ENCODE results near the gene KRTAP4-2.
A peak's percentile ranks its signal among the peaks of the same experiment; 100 is the strongest.
"Not testable (repeated sequence)": the region's sequence is repeated elsewhere in the genome, so short reads cannot be mapped to it uniquely, and the experiment has no call there.

KRTAP4-2 gene

DNA sequence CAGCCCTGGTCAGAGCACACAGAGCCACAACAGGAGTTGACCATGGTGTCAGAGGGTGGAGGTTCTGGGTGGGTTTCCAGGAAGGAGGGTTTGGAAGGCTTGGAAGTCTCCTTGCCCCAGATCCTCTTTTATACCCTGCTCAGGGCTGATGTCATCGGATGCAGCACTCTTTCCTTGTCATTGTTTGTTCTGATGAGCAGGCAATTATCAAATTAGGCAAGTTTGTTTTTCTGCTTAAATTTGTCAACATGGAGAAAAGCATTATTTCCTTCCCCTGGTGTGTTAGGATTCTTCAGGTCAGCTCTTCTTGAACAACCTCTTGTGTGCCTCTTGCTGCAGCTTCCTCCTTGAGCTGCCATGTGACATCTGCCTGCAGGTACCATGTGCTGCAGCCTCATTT lies 17.4 kb downstream of the KRTAP4-2 start, which contains the start of gene KRTAP4-4:
Gene KRTAP4-4, minus strand, starts transcription at position 101 of the 400 bp plus-strand sequence. Its CDS starts 57 bp downstream, at position 44.
- DNase-seq, result no peak

DNA sequence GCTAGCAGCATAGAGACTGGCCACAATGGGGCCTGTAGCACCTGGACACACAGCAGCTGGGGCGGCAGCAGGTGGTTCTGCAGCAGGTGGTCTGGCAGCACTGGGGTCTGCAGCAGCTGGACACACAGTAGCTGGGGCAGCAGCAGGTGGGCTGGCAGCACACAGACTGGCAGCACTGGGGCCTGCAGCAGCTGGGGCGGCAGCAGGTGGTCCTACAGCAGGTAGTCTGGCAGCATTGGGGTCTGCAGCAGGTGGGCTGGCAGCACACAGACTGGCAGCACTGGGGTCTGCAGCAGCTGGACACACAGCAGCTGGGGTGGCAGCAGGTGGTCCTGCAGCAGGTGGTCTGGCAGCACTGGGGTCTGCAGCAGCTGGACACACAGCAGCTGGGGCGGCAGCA lies 17.8 kb downstream of the KRTAP4-2 start:
- not testable (repeated sequence) for DNase-seq

GRCh38 chr17:41153856-41154255 lies 24.2 kb downstream of the KRTAP4-2 start:
- DNase-seq, result peak; percentile 67

GRCh38 chr17:41151525-41151924 lies 26.5 kb downstream of the KRTAP4-2 start:
- DNase-seq, result no peak

GRCh38 chr17:41150026-41150425 lies 28.0 kb downstream of the KRTAP4-2 start:
- DNase-seq, result no peak

- DNase-seq, result no peak
These were observed 28.4 kb downstream of the KRTAP4-2 start, which contains the start of gene KRTAP4-5 for GRCh38 chr17:41149652-41149985. KRTAP4-5 (minus strand) TSS chr17:41149825; CDS start chr17:41149767, 58 bp downstream.

DNA sequence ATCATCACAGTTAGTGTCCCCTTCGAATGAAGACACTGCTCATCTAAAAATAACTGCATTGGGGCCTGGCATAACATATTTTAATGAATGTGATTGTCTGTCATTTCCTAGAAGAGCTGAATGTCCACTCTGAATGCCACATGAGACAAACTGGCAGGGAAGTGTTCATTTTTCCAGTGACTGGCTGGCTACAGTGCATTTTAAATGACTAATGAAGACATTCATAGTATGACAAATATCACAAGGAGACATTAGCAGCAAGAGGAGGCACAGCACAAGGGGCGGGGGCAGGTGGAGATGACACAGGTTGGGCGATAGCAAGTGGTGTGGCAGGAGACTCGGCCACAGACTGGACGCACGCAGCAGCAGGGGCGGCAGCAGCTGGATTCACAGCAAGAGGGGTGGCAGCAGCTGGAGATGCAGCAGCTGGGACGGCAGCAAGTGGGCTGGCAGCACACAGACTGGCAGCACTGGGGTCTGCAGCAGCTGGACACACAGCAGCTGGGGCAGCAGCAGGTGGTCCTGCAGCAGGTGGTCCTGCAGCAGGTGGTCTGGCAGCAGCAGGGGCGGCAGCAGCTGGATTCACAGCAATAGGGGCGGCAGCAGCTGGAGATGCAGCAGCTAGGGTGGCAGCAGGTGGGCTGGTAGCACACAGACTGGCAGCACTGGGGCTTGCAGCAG lies 28.9 kb downstream of the KRTAP4-2 start:
- not testable (repeated sequence) for DNase-seq

DNA sequence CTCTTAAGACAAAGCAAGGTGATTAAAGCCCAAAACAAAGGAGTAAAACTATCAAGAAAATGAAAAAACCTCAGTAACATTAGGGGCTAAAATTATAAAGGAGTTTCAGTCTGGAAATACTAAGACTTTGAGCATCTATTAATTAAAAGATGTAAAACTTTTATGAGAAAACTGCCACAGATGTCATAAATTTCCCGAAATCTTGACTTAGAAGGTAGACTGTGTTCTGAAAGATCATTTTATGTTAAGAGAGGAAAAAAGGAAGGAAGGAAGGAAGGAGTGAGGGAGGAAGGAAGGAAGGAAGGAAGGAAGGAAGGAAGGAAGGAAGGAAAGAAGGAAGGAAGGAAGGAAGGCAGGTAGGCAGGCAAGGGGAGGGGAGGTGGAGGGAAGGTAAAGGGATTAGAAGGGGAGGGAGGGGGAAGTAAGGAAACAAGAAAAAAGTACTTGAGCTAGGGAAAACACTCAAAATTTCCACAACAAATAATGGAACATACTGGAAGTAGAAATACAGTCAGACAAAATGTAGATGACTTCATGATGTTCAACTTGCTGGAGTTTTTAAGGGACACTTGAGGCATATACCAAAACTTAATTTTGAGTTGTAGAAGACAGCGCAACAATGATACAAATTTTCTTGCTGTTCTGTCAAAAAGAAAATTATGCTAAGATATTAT lies 30.4 kb downstream of the KRTAP4-2 start:
- no peak for DNase-seq

GRCh38 chr17:41145261-41145660 lies 32.8 kb downstream of the KRTAP4-2 start:
- DNase-seq, result no peak

DNA sequence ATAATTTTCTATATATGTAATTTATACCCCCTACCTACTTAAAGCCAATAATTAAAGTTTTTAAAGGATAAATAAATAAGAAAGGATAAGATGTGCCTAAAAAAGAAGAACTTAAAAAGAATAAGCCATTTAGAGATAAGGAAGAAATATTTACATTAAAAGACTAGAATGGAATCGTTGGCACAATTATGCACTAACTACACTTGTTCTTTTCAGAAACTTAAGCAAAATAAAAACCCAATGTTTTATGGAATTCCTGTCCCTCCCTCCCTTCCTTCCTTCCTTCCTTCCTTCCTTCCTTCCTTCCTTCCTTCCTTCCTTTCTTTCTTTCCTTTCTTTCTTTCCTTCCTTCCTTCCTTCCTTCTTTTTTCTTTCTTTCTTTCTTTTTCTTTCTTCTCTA lies 33.2 kb downstream of the KRTAP4-2 start:
- DNase-seq, result no peak

DNA sequence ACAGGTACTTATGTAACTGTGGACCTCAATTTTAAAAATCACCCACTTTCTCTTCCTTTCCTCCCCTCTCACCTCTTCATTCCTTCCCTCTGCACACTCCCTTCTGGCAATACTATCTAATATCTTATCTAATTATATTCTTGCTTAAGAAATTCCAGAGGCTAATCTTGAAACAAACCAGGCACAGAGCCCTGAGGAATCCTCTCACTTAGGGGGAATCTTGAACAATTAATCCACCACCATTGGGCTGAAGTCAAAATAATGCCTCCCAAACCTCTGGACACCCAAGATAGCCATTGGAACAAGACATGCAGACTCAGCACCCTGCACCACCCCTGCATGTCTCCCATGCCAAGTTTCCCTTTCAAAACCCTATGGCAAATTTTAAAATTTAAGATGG lies 36.7 kb downstream of the KRTAP4-2 start:
- no peak for DNase-seq

GRCh38 chr17:41140360-41141131 lies 37.5 kb downstream of the KRTAP4-2 start, which contains the start of gene KRTAP4-6:
KRTAP4-6 (minus strand) TSS chr17:41140544; CDS start chr17:41140487, 57 bp downstream.
- no peak for DNase-seq

DNA sequence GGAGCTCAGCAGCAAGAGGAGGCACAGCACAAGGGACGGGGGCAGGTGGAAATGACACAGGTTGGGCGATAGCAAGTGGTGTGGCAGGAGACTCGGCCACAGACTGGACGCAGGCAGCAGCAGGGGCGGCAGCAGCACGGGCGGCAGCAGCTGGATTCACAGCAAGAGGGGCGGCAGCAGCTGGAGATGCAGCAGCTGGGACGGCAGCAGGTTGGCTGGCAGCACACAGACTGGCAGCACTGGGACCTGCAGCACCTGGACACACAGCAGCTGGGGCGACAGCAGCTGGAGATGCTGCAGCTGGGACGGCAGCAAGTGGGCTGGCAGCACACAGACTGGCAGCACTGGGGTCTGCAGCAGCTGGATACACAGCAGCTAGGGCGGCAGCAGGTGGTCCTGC lies 38.2 kb downstream of the KRTAP4-2 start:
- not testable (repeated sequence) for DNase-seq

GRCh38 chr17:41133880-41134735 lies 43.9 kb downstream of the KRTAP4-2 start:
- DNase-seq, result no peak

GRCh38 chr17:41131979-41132378 lies 46.0 kb downstream of the KRTAP4-2 start:
- DNase-seq, result no peak

Data from islet precursor cell (in vitro differentiated cells).